Ascending aorta (tissue), 2 donors: ENCODE measurements around the gene FAM3A. TPM values are rescaled to one million over a fixed set of nuclear protein-coding genes. Genes with fewer than 3 reads are reported as not detected.
A peak's percentile ranks its signal among the peaks of the same experiment; 100 is the strongest.

Experiments
- DNase-seq, 2 donors: peaks; one replicate each; pipeline ENCODE4 v3.0.0-alpha.2; 2019; ENCODE audit warnings: low spot score in 2 of 2
- H3K27ac ChIP-seq, 2 donors: fragments of 200-600 bp; sonication (generic); one replicate each; pipeline ENCODE4 v1.5.1; 2016 to 2017; ENCODE audit warnings: mild to moderate bottlenecking in 1 of 2
- H3K27me3 ChIP-seq: fragments of 200-600 bp; sonication (generic); one replicate; pipeline ENCODE4 v1.5.1; 2017
- H3K36me3 ChIP-seq, 2 donors: fragments of 200-600 bp; sonication (generic); one replicate each; pipeline ENCODE4 v1.5.1; 2016
- H3K4me1 ChIP-seq, 2 donors: fragments of 200-600 bp; sonication (generic); one replicate each; pipeline ENCODE4 v1.5.1; 2016 to 2017; ENCODE audit warnings: mild to moderate bottlenecking in 1 of 2
- H3K4me3 ChIP-seq, 2 donors: fragments of 200-600 bp; sonication (generic); one replicate each; pipeline ENCODE4 v1.5.1; 2016 to 2017; ENCODE audit warnings: mild to moderate bottlenecking in 1 of 2
- H3K9me3 ChIP-seq, 2 donors: fragments of 200-600 bp; sonication (generic); one replicate each; pipeline ENCODE4 v1.5.1; 2016
- intact Hi-C: fragments of 100-400 bp; cut with DNase I; formaldehyde crosslinking; loops from one replicate; pipeline ENCODE4 v1.15.1; 2023
- total RNA-seq: library from RNA; depleted of rRNA; stranded (reverse); fragments of >200 nt; gene quantifications from one replicate; pipeline ENCODE4 v1.1.0, GENCODE V29; 2016
- TF ChIP-seq, protein P1 (sequence below), 3 experiments: fragments of 200-600 bp in 2 of 3; fragments of 450-650 bp in 1 of 3; sonication (generic) in 2 of 3; IDR thresholded peaks; one replicate each; pipeline ENCODE4 v1.5.1; 2016 to 2019; ENCODE audit warnings: antibody characterized with exemption in 3 of 3, mild to moderate bottlenecking in 1 of 3, moderate library complexity in 1 of 3

The FAM3A gene
- total RNA-seq, 1 donor from 2014 or later = 69.9 TPM

DNA sequence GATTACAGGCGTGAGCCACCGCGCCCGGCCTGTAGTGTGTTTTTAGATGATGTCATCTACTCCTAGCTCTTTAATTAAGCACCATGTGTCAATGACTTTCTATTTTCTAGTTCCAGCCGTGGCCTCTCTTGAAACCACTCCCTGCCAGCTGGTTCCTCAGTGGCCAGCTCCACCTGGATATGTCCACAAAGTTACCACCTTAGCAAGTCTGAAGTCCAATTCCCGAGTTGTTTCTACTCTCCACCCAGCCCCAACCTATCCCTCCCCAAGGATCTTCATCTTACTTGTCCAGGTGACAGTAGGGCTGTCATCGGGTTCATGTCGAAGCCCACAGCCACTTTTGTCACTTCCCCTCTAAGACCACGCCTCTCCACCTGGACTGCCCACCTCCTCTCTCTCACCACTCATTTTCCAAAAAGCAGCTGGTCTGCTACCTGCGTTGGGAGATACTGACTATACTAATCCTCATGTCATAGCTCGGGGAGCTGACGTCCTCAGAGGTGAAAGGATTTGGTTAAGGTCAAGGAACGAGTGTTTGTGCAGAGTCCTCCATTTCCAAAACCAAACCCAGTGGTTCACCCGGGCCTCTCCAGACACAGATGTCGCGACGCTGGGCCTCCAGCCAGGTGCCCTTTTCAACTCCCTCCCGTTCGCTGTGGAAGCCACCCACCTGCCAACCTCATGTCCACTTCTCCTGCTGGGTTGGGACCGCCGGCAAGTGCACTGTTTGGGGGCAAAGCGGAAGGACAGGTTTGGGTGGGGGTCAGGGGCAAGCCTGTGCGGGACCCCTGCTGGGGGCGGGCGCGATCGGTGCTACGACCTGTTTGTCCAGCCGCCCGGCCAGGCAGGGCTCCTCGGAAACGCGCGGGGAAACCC, 704 bp downstream of the FAM3A start:
- intact Hi-C loops = no loop called here
- H3K36me3 ChIP-seq = no peaks in the 10 kb centered on the region
- no peaks in the 10 kb centered on the region for H3K27me3 ChIP-seq
- H3K4me1 ChIP-seq = peaks cover 2 to 5% of the 10 kb centered on the region in 2 donors
- peak overlapping the region; percentile 64 to 72 for H3K4me3 ChIP-seq
- TF ChIP-seq, protein P1, sequence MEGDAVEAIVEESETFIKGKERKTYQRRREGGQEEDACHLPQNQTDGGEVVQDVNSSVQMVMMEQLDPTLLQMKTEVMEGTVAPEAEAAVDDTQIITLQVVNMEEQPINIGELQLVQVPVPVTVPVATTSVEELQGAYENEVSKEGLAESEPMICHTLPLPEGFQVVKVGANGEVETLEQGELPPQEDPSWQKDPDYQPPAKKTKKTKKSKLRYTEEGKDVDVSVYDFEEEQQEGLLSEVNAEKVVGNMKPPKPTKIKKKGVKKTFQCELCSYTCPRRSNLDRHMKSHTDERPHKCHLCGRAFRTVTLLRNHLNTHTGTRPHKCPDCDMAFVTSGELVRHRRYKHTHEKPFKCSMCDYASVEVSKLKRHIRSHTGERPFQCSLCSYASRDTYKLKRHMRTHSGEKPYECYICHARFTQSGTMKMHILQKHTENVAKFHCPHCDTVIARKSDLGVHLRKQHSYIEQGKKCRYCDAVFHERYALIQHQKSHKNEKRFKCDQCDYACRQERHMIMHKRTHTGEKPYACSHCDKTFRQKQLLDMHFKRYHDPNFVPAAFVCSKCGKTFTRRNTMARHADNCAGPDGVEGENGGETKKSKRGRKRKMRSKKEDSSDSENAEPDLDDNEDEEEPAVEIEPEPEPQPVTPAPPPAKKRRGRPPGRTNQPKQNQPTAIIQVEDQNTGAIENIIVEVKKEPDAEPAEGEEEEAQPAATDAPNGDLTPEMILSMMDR (IDR thresholded peaks at IDR 0.05) = no peak
- no peak for DNase-seq
- no peaks in the 10 kb centered on the region for H3K9me3 ChIP-seq
- peak overlapping the region; percentile 76 to 88 for H3K27ac ChIP-seq

DNA sequence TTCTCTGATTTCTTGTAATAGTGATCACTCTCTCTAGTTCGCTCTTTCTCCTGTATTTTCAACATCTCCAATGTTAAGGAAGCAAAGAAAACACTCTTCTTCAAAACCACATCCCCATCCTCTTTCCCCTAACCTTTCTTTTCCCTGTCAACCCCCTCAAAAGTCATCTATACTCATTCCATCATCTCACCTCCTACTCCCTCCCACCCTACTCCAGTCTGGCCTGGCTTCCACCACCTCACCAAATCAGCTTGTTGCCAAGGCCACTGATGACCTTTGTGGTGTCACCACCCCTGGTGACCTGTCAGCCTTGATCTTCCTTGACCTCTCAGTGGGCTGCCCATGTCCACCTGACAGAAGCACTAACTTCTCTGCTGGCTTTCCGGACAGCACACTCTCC, 2.3 kb downstream of the FAM3A start:
- H3K4me3 ChIP-seq = no peak overlapping the region
- H3K27ac ChIP-seq = no peak overlapping the region
- H3K27me3 ChIP-seq = no peaks in the 10 kb centered on the region
- H3K4me1 ChIP-seq = peaks cover 2 to 5% of the 10 kb centered on the region in 2 donors
- TF ChIP-seq, protein P1 (IDR thresholded peaks at IDR 0.05) = no peak
- no peaks in the 10 kb centered on the region for H3K9me3 ChIP-seq
- H3K36me3 ChIP-seq = peaks cover 0 to 6% of the 10 kb centered on the region in 2 donors
- intact Hi-C loops = no loop called here
- no peak for DNase-seq

DNA sequence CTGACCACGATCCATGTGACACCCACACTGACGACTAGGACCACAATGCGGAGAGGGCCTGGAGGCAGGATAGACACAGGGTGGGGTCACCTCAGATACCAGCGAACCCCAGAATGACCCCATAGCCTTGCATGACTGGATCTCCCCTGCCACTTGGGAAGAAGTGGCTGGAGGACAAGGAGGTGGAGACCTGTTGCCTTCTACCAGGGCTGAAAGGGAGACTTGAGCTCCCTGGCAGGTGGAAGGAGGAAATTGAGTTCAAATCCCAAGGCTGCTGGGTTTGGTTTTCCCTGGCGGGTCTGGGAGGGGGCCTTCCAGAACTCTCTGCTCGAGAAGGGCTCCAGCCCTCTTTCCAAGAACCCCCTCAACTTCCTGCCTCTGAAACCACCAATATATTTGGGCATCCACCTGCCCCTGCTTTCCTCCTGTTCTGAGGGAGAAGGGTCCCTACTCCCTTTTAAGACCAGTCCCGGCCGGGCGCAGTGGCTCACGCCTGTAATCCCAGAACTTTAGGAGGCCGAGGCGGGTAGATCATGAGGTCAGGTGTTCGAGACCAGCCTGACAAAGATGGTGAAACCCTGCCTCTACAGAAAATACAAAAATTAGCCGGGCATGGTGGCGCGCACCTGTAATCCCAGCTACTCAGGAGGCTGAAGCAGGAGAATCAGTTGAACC, 3.0 kb downstream of the FAM3A start:
- Histone ChIP-seq H3K27ac (no peak overlapping the region), H3K36me3 (peaks cover 0 to 9% of the 10 kb centered on the region in 2 donors), H3K4me1 (peaks cover 2 to 5% of the 10 kb centered on the region in 2 donors), H3K9me3 (no peaks in the 10 kb centered on the region), H3K27me3 (no peaks in the 10 kb centered on the region), H3K4me3 (no peak overlapping the region)
- intact Hi-C loops = no loop called here
- TF ChIP-seq, protein P1 (IDR thresholded peaks at IDR 0.05) = no peak
- DNase-seq = no peak

DNA sequence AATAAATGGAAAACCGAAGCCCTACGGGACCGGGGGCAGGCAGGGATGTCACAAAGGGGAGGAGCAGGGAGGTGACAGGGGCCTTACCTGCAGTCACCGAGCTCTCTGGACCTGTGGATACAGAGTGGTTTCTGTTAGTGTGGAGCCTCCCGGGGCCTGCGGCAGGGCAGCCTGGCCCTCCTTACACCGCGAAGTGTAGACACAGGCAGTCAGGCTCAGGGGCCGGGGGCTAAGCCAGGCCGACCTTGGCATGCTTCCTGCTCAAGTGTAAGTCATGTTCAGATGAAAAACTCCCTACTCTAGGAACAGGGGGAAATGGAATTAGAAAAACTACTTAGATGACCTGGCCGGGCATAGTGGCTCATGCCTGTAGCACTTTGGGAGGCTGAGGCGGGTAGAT, 4.3 kb downstream of the FAM3A start:
- DNase-seq = no peak
- H3K27me3 ChIP-seq = no peaks in the 10 kb centered on the region
- H3K4me1 ChIP-seq = peaks cover 0 to 3% of the 10 kb centered on the region in 2 donors
- H3K4me3 ChIP-seq = no peak overlapping the region
- TF ChIP-seq, protein P1 (IDR thresholded peaks at IDR 0.05) = no peak
- no peak overlapping the region for H3K27ac ChIP-seq
- intact Hi-C loops = no loop called here
- no peaks in the 10 kb centered on the region for H3K9me3 ChIP-seq
- peaks cover 0 to 21% of the 10 kb centered on the region in 2 donors for H3K36me3 ChIP-seq

DNA sequence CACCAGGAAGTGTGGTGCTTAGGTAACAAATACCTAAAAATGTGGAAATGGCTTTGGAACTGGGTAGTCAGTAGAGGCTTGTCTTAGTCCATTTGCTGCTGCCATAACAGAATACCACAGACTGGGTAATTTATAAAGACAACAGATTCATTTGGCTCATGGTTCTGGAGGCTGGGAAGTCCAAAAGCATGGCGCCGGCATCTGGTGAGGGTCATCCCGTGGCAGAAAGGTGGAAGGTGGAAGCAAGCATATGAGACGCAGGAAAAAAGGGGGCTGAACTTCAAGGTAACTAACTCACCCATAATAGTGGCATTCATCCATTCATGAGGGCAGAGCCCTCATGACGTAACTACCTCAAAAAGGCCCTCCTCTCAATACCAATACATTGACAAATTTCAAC, 6.6 kb downstream of the FAM3A start:
- Histone ChIP-seq H3K4me3 (no peak overlapping the region), H3K36me3 (peaks cover 0 to 34% of the 10 kb centered on the region in 2 donors), H3K9me3 (no peaks in the 10 kb centered on the region), H3K27ac (no peak overlapping the region), H3K27me3 (no peaks in the 10 kb centered on the region), H3K4me1 (no peaks in the 10 kb centered on the region)
- TF ChIP-seq, protein P1 (IDR thresholded peaks at IDR 0.05) = no peak
- DNase-seq = no peak
- intact Hi-C loops = no loop called here
